ENCODE data around the gene YAE1. TPM values are rescaled to one million over a fixed set of nuclear protein-coding genes. Genes with fewer than 3 reads are reported as not detected.
A peak's percentile ranks its signal among the peaks of the same experiment; 100 is the strongest.
"Not testable (repeated sequence)": the region's sequence is repeated elsewhere in the genome, so short reads cannot be mapped to it uniquely, and the experiment has no call there.

Gene YAE1, protein sequence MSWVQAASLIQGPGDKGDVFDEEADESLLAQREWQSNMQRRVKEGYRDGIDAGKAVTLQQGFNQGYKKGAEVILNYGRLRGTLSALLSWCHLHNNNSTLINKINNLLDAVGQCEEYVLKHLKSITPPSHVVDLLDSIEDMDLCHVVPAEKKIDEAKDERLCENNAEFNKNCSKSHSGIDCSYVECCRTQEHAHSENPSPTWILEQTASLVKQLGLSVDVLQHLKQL
- 19.4 TPM for total RNA-seq

- peak; percentile 76 for DNase-seq (ENCODE audit: low spot score)
These were observed at the start of gene YAE1 for GRCh38 chr7:39566023-39566921. TSS of gene YAE1 (plus strand) at chr7:39566404. CDS start at chr7:39566419, 15 bp downstream.

DNA sequence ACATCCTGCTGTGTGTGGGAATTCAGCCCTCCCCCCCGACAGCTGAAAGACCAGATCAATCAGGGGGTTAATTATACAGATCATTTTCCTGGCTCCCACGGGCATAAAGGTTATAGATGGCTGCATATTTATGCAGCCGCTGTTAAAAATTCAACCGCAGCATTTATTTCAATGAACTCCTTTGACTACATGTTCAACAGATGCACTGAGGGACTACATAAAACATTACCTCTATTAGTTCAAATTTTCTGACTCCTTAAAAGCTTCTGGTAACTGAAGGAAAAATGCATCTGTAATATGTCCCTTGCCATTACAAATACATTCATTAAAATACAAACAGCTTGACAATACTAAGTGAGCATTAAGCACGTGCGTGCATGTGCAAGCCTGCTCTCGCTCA is 49.7 kb upstream of the YAE1 start:
- no peak for DNase-seq (ENCODE audit: low spot score)

GRCh38 chr7:39517240-39517639 is 49.0 kb upstream of the YAE1 start:
- peak; percentile 34 for DNase-seq (ENCODE audit: low spot score)

DNA sequence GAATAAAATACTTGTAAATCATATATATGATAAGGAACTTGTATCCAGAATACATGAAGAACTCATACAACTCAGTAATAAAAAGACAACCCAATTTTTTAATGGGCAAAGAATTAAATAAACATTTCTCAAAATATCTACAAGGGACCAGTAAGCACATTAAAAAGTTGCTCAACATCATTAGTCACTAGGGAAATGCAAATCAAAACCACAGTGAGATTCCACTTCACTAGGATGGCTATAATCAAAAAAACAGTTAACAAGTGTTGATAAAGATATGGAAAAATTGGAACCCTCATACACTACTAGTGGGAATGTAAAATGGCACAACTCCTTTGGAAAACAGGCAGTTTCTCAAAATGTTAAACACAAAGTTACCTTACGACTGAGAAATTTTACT is 40.3 kb upstream of the YAE1 start:
- no peak for DNase-seq (ENCODE audit: low spot score)

DNA sequence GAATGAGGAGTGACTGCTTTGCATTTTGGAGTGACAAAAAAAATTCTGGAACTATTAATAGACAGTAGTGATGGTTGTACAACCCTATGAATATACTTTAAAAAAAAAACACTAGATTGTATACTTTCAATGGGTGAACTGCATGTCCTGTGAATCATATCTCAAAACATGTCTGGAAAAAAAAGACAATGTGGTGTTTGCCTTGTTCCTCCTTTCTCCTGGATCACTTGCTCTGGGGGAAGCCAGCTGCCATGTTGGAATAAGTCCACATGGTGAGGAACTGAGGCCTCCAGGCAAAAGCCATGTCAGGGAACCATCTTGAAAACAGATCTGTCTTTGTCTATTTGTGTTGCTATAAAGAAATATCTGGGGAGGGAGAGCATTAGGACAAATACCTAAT is 39.5 kb upstream of the YAE1 start:
- no peak for DNase-seq (ENCODE audit: low spot score)

DNA sequence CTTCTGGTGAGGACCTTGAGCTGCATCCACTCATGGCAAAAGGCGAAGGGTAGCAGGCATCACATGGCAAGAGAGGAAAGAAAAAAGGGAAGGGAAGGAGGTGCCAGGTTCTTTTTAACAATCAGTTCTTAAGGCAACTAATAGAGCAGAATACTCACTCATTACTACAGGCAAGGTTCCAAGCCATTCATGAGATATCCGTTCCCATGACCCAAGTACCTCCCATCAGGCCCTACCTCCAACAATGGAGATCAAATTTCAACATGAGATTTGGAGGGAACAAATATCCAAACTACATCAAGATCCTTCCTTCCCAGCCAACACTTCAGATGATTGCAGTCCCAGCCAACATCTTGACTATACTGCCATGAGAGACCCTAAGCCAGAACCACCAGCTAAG is 38.9 kb upstream of the YAE1 start:
- no peak for DNase-seq (ENCODE audit: low spot score)

GRCh38 chr7:39527951-39528350 is 38.3 kb upstream of the YAE1 start:
- no peak for DNase-seq (ENCODE audit: low spot score)

DNA sequence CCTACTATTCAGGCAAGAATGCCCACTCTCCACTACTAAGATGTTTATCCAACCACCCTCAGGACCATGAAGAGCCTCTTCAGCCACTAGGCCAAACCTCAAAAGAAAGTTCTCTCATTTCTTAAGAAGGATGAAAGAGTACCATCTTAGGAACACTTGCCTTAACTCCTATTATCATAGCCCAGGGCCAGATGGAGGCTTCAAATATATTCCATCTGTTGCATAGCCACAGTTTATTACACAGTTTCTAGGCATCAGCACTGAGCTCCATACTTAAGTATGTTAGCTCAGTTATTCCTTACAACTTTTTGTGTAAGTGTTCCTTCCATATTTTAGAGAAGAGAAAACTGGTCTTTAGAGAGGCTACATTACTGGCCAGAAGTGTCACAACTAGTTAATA is 37.4 kb upstream of the YAE1 start:
- no peak for DNase-seq (ENCODE audit: low spot score)

- no peak for DNase-seq (ENCODE audit: low spot score)
These were observed 36.6 kb upstream of the YAE1 start for GRCh38 chr7:39529582-39529981.

DNA sequence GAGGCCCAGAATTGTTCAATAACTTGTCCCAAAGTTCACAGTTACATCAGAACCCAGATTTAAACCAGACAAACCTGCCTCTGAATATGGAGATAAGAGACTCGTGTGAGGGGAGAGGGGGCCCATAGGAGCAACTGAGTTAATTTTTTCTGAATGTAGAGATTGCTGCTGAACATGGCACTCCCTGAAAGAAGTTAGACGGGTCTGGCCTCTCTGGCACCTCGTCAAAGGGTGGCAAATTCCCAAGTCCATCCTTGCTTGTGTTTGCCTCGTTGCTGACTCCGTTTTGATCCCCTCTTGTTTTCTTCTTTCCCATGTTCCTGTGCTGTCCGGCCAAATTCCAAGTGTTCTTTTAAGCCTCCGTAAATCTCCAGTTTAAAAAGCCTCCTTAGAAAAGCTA is 35.2 kb upstream of the YAE1 start:
- DNase-seq (ENCODE audit: low spot score) = peak; percentile 52

DNA sequence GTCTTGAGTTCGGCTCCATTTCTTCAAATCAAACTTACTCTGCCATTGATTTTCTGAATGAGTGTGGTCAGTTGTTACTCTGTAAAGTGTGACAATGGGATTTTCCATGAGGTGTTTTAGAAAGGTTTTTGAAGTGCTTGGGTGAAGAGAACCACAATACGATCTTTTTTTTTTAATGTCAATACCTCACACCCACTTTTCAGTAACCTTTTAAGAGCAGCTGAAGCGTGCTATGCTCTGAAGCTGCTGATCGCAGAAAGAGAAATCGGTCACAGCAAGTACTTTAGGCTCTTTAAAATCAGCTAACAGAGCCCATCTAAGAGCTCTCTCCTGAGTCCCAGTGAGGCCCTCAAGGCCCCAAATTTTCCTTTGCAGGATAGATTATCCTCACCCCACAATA is 34.4 kb upstream of the YAE1 start:
- no peak for DNase-seq (ENCODE audit: low spot score)

GRCh38 chr7:39532832-39533231 is 33.4 kb upstream of the YAE1 start:
- DNase-seq (ENCODE audit: low spot score) = no peak

DNA sequence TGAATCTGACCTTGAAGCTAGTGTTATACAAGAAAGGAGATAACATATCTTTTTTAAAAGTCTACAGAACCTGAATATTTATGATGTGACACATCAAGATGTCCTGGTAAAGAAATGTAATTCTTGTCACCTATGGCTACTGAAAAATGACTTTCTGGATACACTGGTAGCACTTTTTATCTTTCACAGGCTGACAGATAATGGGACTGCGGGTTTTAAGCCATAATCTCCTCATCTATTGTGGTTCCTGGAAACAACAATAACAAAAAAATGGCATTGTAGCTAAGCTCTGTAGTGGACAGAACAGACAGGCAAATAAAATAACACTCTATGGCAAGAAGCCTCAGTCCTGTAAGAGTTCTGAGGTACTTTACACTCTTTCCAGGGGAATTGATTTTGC is 31.6 kb upstream of the YAE1 start:
- no peak for DNase-seq (ENCODE audit: low spot score)

- no peak for DNase-seq (ENCODE audit: low spot score)
These were observed 31.1 kb upstream of the YAE1 start for GRCh38 chr7:39535064-39535463.

DNA sequence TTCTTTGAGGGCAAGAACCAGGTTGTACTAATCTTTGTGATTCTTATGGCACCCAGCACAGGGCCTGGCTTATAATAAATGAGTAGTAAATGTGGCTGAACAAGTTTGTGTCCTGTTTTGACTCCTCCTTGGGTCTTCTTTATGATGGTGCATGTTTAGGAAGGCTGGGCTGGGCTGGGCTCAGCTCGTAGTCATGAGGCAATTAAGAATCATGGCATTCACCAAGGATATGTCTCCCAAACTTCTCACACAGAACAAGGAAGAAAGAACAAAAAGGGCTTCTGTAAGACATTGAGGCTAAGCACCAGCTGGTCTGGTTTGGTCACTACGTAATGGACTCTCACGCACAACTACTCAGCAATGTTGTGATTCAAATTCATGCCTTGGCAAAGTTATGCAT is 30.5 kb upstream of the YAE1 start:
- no peak for DNase-seq (ENCODE audit: low spot score)

DNA sequence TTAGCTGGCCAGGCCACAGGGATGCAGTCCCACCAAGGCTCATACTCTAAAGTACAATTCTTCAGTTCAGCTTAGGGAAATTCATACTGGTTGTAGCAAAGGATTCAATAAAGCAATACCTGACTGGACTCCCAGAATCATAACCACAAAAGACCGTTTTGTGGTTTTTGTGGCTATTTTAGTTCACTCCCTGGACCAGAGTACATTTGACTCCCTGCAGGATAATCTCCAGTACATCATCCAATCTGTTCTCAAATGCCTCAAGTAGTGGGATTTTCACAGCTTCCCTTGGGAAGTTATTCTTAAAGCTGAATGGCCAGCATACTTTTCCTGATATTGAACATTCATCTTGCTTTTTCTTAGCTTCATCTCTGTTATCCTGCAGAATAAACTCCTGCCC is 29.3 kb upstream of the YAE1 start:
- DNase-seq (ENCODE audit: low spot score) = no peak

- no peak for DNase-seq (ENCODE audit: low spot score)
These were observed 26.4 kb upstream of the YAE1 start for GRCh38 chr7:39539816-39540215.

DNA sequence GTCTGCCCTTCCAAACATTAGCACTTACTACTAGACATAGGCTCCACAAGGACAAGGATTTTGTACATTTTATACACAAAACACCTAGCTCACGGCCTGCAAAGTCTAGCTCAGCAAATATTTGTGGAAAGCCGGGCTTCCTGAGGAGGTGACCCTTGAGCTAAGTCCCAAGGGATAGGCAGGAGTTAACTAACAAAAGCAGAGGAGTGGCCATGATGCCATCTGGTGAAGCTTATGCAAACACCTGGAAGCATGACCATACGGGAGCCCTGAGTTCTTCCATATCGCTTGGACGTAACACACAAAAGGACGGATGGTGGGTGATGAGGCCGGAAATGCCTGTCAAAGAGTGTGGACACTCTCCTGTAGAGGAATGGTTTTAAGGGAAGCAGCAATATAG is 25.9 kb upstream of the YAE1 start:
- no peak for DNase-seq (ENCODE audit: low spot score)

- no peak for DNase-seq (ENCODE audit: low spot score)
These were observed 24.7 kb upstream of the YAE1 start for GRCh38 chr7:39541511-39541910.

DNA sequence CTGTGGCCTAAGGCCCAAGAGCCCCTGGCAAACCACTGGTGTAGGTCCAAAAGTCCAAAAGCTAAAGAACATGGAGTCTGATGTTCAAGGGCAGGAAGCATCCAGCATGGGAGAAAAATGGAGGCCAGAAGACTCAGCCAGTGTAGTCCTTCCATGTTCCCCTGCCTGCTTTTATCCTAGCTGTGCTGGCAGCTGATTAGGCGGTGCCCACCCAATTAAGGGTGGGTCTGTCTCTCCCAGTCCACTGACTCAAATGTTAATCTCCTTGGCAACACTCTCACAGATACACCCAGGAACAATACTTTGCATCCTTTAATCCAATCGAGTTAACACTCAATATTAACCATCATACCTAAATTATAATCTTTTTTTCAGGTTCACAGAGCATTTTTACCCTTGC is 21.4 kb upstream of the YAE1 start:
- not testable (repeated sequence) for DNase-seq (ENCODE audit: low spot score)

DNA sequence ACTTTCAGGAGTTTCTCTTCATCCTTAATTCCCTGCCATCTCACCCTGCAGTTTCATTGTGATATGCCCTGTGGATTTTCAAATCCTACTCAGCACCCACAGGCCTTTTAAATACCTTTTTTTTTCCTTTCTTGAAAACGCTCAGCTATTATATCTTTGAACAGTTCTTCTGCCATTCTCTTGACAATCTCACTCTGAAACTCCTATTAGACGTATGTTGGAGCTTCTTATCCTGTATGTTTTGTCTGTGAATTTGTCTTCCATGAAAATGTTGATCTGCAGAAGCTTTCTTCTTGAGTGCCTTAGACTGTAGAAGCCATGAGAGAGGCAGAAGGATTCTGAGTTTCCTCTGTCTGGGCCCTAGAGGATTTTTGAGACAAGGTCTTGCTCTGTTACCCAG is 18.9 kb upstream of the YAE1 start:
- no peak for DNase-seq (ENCODE audit: low spot score)

GRCh38 chr7:39550411-39550810 is 15.8 kb upstream of the YAE1 start:
- DNase-seq (ENCODE audit: low spot score) = no peak

DNA sequence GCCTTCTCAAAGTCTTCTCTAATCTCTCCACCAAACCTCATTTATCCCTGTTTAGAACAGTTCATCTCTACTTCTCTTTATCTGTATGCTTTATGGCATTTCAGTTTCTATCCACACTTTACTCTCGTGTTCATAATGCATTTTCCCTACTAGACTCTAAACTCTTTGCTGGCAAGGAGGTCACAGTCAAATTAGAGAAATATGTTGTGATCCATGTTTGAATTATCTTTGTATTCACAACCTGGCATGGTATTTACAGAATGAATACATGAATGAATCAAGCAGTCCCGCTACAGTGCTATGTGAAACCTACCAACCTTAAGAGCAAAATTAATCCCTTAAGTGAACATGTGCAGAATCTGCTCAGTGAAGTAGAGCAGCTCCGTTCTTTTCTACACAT is 12.8 kb upstream of the YAE1 start:
- no peak for DNase-seq (ENCODE audit: low spot score)
